ENCODE measurements around the gene FAM117B.
"Not testable (repeated sequence)": the region's sequence is repeated elsewhere in the genome, so short reads cannot be mapped to it uniquely, and the experiment has no call there.

FAM117B gene

DNA sequence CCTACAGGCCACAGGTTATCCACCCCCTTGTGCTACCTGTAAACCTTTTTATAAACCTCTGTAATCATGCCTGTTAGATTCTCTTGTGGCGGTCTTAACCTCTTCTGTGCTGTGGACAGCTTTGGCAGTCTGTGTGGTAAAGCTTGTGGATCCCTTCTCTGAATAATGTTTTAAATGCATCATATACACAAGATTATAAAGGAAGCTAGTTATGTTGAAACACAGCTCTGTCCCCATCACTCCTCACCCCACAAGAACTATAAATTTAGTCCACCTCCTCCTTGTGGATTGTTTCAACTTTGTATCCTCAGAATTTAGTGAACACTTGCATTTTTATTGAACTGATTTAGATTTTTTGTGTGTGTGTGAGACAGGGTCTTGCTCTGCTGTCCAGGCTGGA lies 129.1 kb downstream of the FAM117B start:
- DNase-seq = no peak

DNA sequence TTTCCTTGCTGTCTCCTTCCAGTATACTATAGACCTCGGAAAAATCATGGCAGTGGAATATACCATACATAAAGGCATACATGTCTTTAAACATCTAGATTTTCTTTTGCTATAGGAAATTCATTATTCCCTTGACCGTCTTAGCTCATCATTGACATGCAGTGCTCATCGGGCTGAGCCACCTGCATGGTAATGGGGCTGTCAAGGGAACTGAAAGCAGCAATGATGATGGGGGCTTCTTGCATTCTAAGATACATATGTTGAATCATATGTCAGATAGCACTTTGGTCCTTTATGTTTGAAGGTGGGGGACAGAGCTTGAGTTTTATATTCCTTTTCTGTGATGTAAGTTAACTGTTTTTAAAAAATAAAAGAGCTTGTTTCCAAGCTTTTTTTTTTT lies 130.2 kb downstream of the FAM117B start:
- no peak for DNase-seq

GRCh38 chr2:202765436-202765835 lies 130.7 kb downstream of the FAM117B start:
- DNase-seq = no peak

GRCh38 chr2:202768273-202768672 lies 133.5 kb downstream of the FAM117B start:
- no peak for DNase-seq

- no peak for DNase-seq
Measured at GRCh38 chr2:202769201-202769600, 134.4 kb downstream of the FAM117B start.

DNA sequence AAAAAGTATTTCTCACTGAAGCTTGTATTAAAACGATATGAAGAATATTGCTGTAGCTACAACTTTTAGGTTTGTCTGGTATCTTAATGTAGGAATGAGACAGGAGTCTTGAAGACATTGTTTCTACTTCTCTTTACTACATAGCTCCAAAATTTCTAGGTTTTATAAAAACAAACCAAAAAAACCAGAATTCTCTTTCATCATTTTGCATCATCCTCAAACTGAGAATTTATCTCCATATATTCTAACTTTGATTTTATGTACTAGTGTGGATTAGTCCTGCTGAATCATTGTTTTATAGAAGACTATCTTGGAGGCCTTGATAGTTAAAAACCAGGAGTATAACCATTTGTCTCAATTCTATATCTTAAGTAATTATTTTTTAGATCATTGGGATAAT lies 136.6 kb downstream of the FAM117B start:
- no peak for DNase-seq

DNA sequence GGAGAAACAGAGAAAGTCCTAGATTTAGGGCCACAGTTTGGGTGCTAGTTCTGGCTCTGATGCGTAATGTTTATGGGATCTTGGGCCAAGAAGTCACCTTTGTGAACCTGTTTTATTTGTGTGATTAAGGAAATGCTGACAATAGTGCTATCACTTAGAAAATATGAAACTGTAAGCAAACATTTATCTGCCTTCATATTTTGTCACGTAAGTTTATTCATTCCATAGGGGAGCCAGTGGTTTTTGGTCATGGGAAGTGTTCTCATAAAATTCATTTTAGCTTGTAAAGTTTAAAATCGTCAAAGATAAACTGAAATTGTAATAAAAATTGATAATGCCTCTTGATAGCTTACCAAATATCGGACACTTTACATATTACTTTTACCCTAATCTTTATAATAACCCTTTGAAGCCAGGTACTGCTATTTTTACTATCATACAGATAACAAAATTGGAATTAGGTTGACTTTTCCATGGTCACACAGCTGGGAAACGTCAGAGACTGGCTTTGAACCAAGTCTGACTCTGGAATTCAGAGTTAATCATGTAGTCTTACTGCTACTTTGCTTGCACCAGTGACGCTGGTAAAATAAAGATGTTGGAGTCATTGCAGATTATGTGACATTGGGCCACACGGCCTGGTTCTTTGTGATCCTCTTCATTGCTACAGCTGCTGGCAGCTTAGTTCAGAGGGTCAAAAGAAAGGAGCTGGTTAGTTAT lies 137.1 kb downstream of the FAM117B start:
- no peak for DNase-seq

GRCh38 chr2:202773301-202773973 lies 138.7 kb downstream of the FAM117B start:
- no peak for DNase-seq

GRCh38 chr2:202774104-202774503 lies 139.3 kb downstream of the FAM117B start:
- DNase-seq = no peak

- DNase-seq = no peak
Measured at GRCh38 chr2:202778217-202778616, 143.4 kb downstream of the FAM117B start.

DNA sequence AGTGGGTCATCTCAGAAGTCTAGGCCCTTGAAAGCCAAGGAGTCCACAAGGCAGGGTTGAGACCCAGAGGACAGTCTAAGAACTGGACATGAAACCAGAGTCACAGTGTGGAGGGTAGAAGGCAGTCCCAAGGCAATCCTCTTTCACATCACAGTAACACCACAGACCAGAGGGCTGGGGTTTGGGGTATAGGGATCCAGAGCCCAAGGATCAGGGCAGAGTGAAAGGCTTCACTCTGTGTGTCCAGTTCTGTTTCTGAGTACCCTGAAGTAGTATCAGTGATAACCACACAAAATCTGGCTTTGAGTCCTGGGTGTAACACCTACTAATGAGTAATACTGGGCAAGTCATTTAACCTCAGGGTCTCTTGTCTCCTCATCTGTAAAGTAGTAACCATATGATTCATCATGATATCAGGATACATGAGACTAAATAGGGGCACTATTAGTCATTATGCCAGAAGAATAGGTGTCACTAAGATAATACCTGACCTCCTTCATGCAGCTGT lies 145.8 kb downstream of the FAM117B start:
- no peak for DNase-seq

DNA sequence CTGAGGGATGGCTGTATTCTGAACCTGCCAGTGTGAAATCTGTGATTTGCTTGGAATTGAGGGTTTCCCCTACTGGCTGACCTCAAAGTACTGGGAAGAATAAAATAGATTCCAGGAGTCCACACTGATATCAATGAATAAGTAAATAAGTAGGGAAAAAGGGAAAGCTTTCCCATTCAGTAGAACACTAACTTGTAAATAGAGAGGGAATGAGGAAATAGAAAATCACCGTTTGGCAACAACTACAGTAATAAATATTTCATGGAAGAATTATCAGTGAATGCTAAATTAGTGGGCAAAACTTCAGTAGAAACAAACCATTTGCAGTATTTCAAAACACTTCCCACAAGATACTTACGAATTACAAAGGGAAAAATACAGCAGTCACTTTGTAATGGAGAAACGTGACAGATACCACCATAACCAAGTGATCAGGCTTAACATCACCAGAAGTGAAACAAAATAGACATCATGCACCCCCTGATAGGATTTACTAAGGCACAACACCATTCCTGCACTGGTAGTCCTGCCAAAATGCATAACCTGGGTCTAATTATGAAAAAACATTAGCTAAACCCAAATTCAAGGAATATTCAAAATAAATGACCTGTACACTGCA lies 148.3 kb downstream of the FAM117B start:
- no peak for DNase-seq

DNA sequence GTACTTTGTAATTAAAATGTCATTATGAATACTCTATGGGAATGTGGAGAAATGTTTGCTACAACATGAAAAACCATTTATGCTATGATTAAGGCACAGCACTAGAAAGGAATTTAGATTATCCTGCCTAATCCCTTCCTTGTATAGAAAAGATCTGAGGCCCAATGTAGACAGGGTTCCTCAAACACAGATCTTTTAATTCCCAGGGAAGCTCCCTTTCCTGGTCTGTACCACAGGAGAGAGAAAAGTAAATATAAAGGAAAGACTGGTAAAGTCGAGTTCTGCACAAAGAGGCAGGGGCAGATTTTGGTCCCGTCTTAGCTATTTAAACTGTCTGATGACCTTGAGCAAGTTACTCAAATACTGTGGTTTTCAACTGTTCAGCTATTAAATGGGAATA lies 152.1 kb downstream of the FAM117B start:
- DNase-seq = no peak

GRCh38 chr2:202790676-202791075 lies 155.9 kb downstream of the FAM117B start:
- no peak for DNase-seq

GRCh38 chr2:202797944-202798343 lies 163.2 kb downstream of the FAM117B start:
- no peak for DNase-seq

- not testable (repeated sequence) for DNase-seq
Measured at GRCh38 chr2:202805911-202806310, 171.1 kb downstream of the FAM117B start.

GRCh38 chr2:202807431-202808138 lies 172.8 kb downstream of the FAM117B start:
- DNase-seq = not testable (repeated sequence)

GRCh38 chr2:202808754-202809153 lies 174.0 kb downstream of the FAM117B start:
- no peak for DNase-seq

- no peak for DNase-seq
Measured at GRCh38 chr2:202813387-202813786, 178.6 kb downstream of the FAM117B start.

- DNase-seq = no peak
Measured at GRCh38 chr2:202814226-202814625, 179.5 kb downstream of the FAM117B start.

DNA sequence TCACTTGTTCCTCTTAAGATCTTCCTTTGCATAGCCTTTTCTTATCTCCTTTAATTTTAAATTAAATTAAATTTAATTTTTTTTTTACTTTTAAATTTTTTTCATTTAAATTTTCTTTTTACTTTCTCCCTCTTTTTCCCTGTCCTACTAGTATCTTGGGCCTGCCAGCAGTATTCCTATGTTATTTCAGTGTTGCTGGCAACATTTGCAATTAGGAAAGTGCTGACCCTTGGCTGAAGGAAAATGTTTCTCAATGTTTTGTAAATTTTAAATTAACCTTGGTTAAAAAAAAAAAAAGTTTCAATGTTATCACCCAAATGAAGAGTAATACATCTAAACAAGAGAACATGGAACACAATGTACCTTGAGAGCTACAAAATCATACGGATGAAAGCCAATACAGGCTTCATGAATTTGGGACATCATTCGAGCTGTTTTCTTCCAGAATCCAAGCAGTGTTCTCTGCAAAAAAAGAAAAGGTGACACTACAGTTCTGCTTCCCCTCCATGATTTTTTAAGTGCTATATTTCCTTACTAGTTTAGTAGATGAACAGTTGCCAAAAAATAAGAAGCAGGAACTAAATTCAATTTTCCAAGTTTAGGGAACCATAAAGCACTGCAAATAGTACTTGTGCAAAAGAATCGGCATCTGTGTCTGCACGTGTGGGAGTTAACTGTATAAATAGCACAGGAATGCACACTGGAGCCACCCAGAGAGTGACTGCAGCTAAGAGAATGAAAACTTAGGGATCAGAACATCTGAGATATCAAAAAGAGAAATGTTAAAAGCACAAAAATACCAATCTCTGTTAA lies 181.0 kb downstream of the FAM117B start:
- no peak for DNase-seq

DNA sequence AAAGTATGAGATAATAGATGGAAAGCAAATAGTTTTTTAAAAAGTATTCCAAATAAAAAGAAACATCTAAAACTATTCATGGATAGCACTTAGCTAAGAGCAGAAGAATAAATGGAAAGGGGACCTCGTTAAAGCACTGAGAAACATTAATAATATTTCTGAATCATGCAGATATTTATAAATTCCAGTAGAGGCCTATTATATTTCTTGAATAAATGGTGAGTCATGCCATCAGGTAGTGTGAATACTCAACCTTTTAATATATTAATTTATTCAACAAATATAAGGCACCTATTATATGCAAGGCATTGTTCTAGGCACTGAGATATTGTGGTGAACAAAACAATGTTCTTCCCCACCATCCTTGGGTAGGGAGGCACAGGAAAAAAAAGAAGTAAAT lies 183.0 kb downstream of the FAM117B start:
- DNase-seq = no peak
